Adipocyte (in vitro differentiated cells): ENCODE results near the gene CABCOCO1.
"Not testable (repeated sequence)": the region's sequence is repeated elsewhere in the genome, so short reads cannot be mapped to it uniquely, and the experiment has no call there.

ENCODE experiments used
- DNase-seq: peaks from one replicate; pipeline ENCODE4 v3.0.0-alpha.2; 2015; ENCODE audit warnings: low read depth
- H3K27me3 ChIP-seq: replicated peaks from 2 replicates; pipeline ENCODE4 v1.7.0; 2013; ENCODE audit warnings: mild to moderate bottlenecking, low read length, moderate library complexity; ENCODE audit not compliant: control insufficient read depth, insufficient read depth
- H3K36me3 ChIP-seq: 2 replicates; pipeline ENCODE4 v1.7.0; 2013; ENCODE audit warnings: low read length, mild to moderate bottlenecking, moderate library complexity; ENCODE audit not compliant: control insufficient read depth, insufficient read depth, severe bottlenecking
- H3K4me1 ChIP-seq: 2 replicates; pipeline ENCODE4 v1.7.0; 2013; ENCODE audit warnings: mild to moderate bottlenecking, low read length, moderate library complexity; ENCODE audit not compliant: control insufficient read depth, insufficient read depth
- H3K4me3 ChIP-seq: 2 replicates; pipeline ENCODE4 v1.7.0; 2013; ENCODE audit warnings: mild to moderate bottlenecking, low read length, moderate library complexity
- H3K9ac ChIP-seq: 2 replicates; pipeline ENCODE4 v1.7.0; 2013; ENCODE audit warnings: mild to moderate bottlenecking, low read length, moderate library complexity
- H3K9me3 ChIP-seq: 2 replicates; pipeline ENCODE4 v1.7.0; 2013; ENCODE audit warnings: mild to moderate bottlenecking, low read length, moderate library complexity; ENCODE audit not compliant: control insufficient read depth

Gene CABCOCO1

GRCh38 chr10:61719475-61719874, 56.7 kb downstream of the CABCOCO1 start:
- not testable (repeated sequence) for H3K27me3 ChIP-seq, H3K36me3 ChIP-seq, H3K9me3 ChIP-seq, H3K9ac ChIP-seq, H3K4me3 ChIP-seq, H3K4me1 ChIP-seq, DNase-seq

- no peaks in the 10 kb centered on the region for H3K27me3 ChIP-seq
- H3K4me1 ChIP-seq, result no peaks in the 10 kb centered on the region
- H3K36me3 ChIP-seq, result no peaks in the 10 kb centered on the region
- H3K4me3 ChIP-seq, result no peak overlapping the region
- no peak overlapping the region for H3K9ac ChIP-seq
- no peak for DNase-seq
- no peaks in the 10 kb centered on the region for H3K9me3 ChIP-seq
These were observed 57.2 kb downstream of the CABCOCO1 start for GRCh38 chr10:61719906-61720305.

GRCh38 chr10:61721431-61721830, 58.7 kb downstream of the CABCOCO1 start:
- no peaks in the 10 kb centered on the region for H3K9me3 ChIP-seq
- H3K36me3 ChIP-seq, result no peaks in the 10 kb centered on the region
- H3K27me3 ChIP-seq, result no peaks in the 10 kb centered on the region
- no peaks in the 10 kb centered on the region for H3K4me1 ChIP-seq
- no peak overlapping the region for H3K9ac ChIP-seq
- no peak for DNase-seq
- no peak overlapping the region for H3K4me3 ChIP-seq

GRCh38 chr10:61725221-61725620, 62.5 kb downstream of the CABCOCO1 start:
- H3K4me1 ChIP-seq, H3K36me3 ChIP-seq, H3K9me3 ChIP-seq, H3K27me3 ChIP-seq, H3K4me3 ChIP-seq, DNase-seq, H3K9ac ChIP-seq: not testable (repeated sequence)

- Histone ChIP-seq H3K9ac (no peak overlapping the region), H3K9me3 (no peaks in the 10 kb centered on the region), H3K4me3 (no peak overlapping the region), H3K27me3 (no peaks in the 10 kb centered on the region), H3K4me1 (no peaks in the 10 kb centered on the region), H3K36me3 (no peaks in the 10 kb centered on the region)
- DNase-seq, result no peak
These were observed 66.9 kb downstream of the CABCOCO1 start for GRCh38 chr10:61729596-61729995.

- Histone ChIP-seq H3K9ac (no peak overlapping the region), H3K9me3 (no peaks in the 10 kb centered on the region), H3K4me3 (no peak overlapping the region), H3K4me1 (no peaks in the 10 kb centered on the region), H3K27me3 (no peaks in the 10 kb centered on the region), H3K36me3 (no peaks in the 10 kb centered on the region)
- DNase-seq, result no peak
These were observed 67.9 kb downstream of the CABCOCO1 start for GRCh38 chr10:61730671-61731070.

GRCh38 chr10:61731638-61732037, 68.9 kb downstream of the CABCOCO1 start:
- Histone ChIP-seq H3K9me3 (no peaks in the 10 kb centered on the region), H3K27me3 (no peaks in the 10 kb centered on the region), H3K9ac (no peak overlapping the region), H3K4me3 (no peak overlapping the region), H3K36me3 (no peaks in the 10 kb centered on the region), H3K4me1 (no peaks in the 10 kb centered on the region)
- no peak for DNase-seq

GRCh38 chr10:61732629-61733278, 70.0 kb downstream of the CABCOCO1 start:
- Histone ChIP-seq H3K9ac (no peak overlapping the region), H3K9me3 (no peaks in the 10 kb centered on the region), H3K4me1 (no peaks in the 10 kb centered on the region), H3K36me3 (no peaks in the 10 kb centered on the region), H3K27me3 (no peaks in the 10 kb centered on the region), H3K4me3 (no peak overlapping the region)
- DNase-seq, result no peak

- Histone ChIP-seq H3K4me3 (no peak overlapping the region), H3K9me3 (no peaks in the 10 kb centered on the region), H3K9ac (no peak overlapping the region), H3K27me3 (no peaks in the 10 kb centered on the region), H3K36me3 (no peaks in the 10 kb centered on the region), H3K4me1 (no peaks in the 10 kb centered on the region)
- peak; percentile 85 for DNase-seq
These were observed 70.7 kb downstream of the CABCOCO1 start for GRCh38 chr10:61733358-61733940.

- H3K9ac ChIP-seq, result no peak overlapping the region
- H3K27me3 ChIP-seq, result no peaks in the 10 kb centered on the region
- H3K36me3 ChIP-seq, result no peaks in the 10 kb centered on the region
- no peak for DNase-seq
- H3K4me1 ChIP-seq, result no peaks in the 10 kb centered on the region
- H3K9me3 ChIP-seq, result no peaks in the 10 kb centered on the region
- no peak overlapping the region for H3K4me3 ChIP-seq
These were observed 73.2 kb downstream of the CABCOCO1 start for GRCh38 chr10:61735882-61736281.

- H3K9ac ChIP-seq, H3K36me3 ChIP-seq, DNase-seq, H3K4me3 ChIP-seq, H3K4me1 ChIP-seq, H3K27me3 ChIP-seq, H3K9me3 ChIP-seq: not testable (repeated sequence)
These were observed 74.7 kb downstream of the CABCOCO1 start for GRCh38 chr10:61737455-61737854.

- Histone ChIP-seq H3K9ac (no peak overlapping the region), H3K9me3 (no peaks in the 10 kb centered on the region), H3K36me3 (no peaks in the 10 kb centered on the region), H3K4me1 (peaks cover 11% of the 10 kb centered on the region), H3K4me3 (no peak overlapping the region), H3K27me3 (no peaks in the 10 kb centered on the region)
- no peak for DNase-seq
These were observed 80.1 kb downstream of the CABCOCO1 start for GRCh38 chr10:61742812-61743211.
